GM18861 (cell line): Measurements from ENCODE around the gene CELSR1.

Source experiments
- ATAC-seq: cut with Tn5 transposase; IDR thresholded peaks from one replicate; pipeline ENCODE4 v1.9.1; 2021; ENCODE audit not compliant: unreplicated experiment

CELSR1 gene

DNA sequence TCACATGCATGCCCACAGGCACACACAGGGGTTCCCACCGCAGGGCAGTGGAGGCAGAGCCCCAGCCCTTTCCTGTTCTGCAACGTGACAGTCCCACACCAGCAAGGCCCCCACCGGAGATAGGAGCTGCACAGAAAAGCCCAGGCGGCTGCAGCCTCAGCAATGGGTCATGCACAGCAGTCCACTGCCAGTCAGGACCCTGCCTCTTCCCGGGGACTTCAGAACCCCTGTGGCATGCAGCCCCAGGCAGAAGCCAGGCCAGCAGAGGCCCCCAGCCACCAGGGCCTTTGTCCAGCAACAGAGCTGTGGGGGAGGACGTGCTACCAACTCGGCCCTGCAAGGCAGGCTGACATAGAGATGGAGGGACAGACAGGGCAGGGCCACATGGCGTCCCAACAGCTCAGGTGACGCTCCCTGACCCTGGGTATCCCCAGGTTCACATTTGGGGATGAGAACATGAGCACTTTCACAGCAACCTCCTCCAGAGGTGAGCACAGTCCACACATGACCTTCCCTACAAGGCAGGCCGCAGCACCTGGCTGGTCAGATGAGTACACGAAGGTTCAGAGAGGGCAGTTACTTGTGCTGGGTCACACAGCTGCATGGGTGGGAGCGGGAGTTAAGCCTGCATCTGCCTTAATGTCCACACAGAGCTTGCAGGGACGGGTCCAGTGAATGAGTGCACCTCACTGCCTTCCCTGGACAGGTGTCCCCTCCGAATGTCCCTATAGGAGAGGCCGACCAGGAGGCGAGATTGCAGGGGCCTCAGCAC is 87.3 kb downstream of the CELSR1 start:
- no peak for ATAC-seq

DNA sequence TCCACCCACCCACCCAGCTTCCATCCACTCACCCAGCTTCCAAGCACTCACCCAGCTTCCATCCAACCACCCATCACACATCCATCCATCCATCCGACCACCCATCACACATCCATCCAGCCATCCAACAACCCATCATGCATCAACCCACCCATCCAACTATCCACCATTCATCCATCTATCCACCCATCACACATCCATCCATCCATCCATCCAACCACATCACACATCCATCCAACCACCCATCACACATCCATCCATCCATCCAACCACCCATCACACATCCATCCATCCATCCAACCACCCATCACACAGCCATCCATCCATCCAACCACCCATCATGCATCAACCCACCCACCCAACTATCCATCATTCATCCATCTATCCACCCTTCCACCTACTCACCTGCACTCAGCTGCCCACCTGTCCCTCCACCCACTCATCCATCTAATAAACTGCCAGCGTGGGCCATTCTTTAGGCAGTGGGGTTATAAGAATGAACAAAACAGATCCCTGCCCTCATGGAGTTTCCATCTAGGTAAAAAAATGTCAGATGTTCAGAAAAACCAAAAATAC is 88.2 kb downstream of the CELSR1 start:
- ATAC-seq, result no peak

- no peak for ATAC-seq
Observed at GRCh38 chr22:46448333-46448732, 89.1 kb downstream of the CELSR1 start.

DNA sequence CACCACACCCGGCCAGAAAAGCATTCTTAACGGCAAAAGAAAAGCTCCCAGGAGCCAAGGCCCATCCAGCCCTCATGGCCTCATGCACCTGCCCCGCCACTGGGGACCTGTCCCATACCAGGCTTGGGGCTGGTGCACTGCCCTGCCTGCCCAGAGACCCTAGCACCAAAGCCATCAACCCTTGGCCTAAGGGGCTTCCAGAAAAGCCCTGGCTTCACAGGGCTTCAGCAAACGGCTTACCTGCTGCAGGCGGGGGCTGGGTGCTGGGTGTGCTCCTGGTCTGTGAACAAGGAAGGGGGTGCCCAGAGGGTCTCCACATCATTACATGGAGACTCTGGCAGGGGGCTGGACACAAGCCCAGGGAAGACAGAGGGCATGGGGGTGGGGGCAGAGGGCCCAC is 89.5 kb downstream of the CELSR1 start:
- ATAC-seq, result no peak

DNA sequence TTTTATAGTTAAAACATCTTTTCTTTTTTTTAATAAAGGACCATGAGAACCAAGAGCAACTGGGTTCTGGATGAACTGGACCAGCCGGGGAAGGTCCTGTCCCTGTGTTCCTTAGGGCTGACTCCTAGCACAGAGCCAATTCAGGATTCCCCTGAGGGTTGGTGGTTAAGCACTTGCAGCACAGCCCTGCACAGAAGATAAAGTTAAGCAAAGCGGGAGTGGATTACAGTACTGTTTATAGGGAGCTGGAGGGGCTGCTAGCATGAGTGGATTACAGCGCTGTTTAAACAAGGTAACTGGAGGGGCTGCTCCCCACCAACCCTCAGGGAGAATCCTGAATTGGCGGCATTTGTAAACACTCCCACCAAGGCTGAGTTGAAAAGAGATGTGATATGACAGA is 90.6 kb downstream of the CELSR1 start:
- no peak for ATAC-seq

DNA sequence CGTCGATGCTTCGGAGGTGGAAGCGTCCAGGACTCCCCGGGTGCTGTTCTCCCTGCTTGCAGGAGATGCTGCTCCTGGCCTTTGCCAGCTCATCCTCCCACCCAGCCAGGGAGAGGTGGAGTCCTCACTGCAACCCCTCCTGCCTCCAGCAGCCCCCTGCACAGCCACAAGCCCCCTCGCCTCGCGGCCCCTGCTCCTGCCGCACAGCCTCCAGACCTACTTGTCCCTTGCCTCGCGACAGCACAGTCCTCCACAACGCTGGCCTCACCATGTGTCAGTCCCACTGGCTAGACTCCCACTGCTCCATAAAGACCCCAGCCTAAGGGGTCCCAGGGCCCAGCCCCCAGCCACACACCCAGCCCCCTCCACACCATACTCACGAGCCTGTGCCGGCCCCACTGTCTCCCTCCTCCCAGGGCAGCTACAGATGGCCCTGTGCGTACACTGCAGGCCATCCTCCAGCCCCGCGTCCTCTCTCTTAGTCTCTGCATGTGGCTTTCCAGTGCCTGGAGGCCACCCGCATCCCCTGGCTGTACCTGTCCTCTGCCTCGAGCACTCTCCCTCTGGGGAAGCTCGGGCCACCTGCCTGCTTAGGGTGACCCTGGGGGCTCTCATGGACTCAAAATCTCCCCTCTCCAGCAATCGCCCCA is 91.5 kb downstream of the CELSR1 start:
- no peak for ATAC-seq

DNA sequence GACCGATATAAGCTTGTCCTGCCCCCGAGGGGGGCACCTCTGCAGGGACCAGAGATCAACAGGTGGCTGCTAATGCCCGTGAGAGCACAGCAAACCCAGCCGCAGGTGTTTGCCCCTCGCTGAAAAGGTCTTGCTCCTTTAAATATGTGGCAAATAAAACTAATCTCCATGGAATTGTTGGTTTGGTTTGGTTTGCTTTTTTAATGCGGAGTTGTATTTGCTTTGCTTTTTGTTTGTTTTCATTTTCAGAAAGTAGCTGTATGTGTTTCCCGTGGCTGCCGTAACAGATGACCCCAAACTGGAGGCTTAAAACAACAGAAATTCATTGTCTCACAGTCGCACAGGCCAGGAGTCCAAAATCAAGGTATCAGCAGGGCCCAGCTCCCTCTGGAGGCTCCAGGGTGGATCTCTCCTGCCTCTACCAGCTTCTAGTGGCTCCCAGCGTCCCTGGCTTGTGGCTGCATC is 93.0 kb downstream of the CELSR1 start:
- no peak for ATAC-seq

- no peak for ATAC-seq
Observed at GRCh38 chr22:46443850-46444389, 93.5 kb downstream of the CELSR1 start.

DNA sequence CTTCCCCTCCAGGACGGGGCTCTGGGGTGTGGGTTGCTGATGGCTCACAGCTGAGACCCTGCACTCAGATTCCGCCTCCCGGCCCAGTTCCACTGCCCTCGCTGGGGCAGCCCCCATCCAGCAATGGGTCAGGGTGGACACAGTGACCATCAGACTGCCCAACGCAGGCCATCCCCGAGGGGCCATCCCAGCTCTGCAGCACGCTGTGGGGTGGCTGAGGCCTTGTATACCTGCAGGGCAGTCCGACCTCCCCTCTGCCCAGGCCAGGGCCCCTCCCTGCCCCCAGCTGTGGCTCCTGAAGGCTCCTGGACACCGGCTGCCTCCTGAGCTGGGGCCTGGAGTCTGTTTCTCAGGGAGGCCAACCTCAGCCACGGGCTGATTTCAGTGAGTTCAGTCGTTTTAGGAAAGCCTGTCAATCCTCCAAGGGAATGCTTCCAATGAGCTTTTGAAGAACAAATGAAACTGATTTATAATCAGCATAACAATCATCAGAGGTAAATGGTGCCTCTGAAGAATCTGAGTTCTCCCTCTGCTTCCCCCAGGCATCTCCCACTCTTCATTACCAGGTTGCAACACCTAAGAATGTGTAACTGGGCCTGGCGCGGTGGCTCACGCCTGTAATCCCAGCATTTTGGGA is 95.1 kb downstream of the CELSR1 start:
- ATAC-seq, result no peak

GRCh38 chr22:46439576-46440465 is 97.6 kb downstream of the CELSR1 start:
- ATAC-seq, result no peak

DNA sequence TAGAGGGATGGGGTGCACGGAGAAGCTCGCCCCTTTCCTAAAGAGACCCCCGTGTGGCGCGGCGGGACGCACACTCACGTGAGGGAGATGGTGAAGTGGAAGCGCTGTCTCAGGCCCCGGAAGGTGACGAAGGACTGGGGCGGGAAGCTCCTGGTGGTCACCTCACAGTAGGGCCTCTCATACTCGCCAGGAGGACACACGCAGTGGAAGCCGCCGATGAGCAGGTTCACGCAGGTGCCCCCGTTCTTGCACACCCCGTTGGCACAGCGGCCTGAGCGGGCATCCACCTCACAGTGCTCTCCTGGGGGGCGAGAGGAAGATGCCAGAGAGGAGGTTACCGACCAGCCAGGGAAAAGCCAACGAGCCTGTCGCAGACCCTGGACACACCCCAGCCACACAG is 98.3 kb downstream of the CELSR1 start:
- no peak for ATAC-seq

- no peak for ATAC-seq
Observed at GRCh38 chr22:46437671-46438440, 99.6 kb downstream of the CELSR1 start.

GRCh38 chr22:46436595-46437175 is 100.7 kb downstream of the CELSR1 start:
- ATAC-seq, result no peak

- ATAC-seq, result no peak
Observed at GRCh38 chr22:46433318-46433717, 104.1 kb downstream of the CELSR1 start.

DNA sequence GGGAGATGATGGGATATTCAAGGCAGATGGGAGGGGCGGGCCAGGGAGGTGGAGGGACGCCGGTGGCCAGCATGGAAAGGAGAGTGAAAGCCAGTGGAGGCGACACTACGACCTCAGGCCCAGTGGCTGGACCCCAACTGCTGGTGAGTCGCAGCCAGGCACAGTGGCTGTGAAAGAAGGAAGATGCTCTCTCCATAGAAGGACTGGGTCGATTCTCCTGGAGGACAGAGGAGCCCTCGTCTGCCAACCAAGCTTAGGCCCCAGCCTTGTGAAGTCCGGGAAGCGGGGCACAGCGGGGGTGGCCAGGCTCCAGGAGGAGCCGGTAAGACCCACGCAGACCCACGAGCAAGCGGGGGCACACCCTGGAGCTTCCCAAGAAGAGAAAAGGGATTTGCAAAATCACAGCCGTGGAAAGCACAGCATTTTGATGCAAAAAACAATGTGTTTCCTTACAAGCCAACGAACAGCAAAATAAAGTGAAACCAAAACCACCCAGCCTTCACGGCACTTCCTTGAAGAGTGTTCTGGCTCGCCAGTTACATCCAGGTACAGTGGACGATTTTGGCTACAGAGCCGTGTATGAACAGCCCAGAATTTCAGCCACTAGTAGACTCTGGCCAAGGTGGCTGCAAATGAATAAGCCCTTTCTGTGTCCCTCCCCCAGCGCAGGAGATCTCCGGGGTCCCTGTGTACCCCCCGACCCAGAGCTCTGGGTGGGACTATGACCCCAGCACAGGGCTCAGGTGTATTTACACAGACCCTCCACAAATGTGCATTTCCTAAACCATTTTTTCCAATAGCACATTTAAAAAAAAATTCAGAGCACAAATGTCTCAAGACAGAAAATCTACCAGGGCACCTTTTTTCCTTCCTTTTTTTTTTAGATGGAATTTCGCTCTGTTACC is 105.0 kb downstream of the CELSR1 start:
- ATAC-seq, result no peak

DNA sequence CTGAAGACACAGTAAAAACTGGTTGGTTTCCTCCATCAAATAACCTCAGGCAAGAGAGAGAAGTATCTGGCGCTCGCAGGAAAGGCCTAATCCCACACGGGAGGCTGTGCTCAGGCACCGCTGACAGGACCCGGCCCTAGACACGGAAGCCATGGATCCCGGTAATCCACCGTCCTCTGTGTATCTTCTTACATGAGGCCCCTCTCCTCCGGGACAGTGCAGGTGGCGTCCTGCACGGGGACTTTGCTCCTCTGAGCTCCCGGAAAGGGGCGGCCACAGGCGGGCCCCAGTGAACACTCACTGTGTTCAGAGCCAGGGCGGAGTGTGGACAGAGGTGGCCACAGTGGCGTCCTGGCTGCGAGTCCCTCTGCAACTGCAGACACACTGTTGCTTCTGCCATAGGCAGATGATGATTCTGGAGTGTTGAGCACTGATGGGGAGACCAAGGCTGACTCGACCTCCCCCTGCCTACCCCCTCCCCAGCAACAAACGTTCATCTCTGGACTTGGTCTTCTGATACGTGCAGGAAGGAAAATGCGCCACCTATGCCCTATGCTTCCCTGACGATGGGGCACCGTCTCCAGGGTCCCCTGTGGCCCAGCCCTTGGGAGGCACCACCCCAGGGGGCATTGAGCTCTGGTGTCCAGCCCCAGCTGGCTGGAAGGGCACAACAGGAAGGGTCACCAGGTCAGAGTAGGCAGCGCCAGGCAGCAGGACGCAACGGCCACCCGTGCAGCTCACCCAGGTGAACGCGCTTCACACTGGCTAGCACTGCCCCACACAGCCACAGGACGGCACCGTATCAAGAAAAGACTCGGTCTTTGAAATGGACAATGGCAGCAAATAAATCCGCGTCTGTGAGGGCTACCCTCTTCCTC is 106.2 kb downstream of the CELSR1 start:
- no peak for ATAC-seq

- ATAC-seq, result no peak
Observed at GRCh38 chr22:46429325-46429853, 108.0 kb downstream of the CELSR1 start.
